ENCODE results near the gene MRPL34.

The MRPL34 gene

GRCh38 chr19:17341386-17341785, 35.7 kb downstream of the MRPL34 start:
- no peak for DNase-seq (ENCODE audit: low read depth in 2 of 2)

- DNase-seq (ENCODE audit: low read depth in 2 of 2): no peak
These were observed 36.2 kb downstream of the MRPL34 start for GRCh38 chr19:17341845-17342244.

- peak; percentile 41 to 75 for DNase-seq (ENCODE audit: low read depth in 2 of 2)
These were observed 40.5 kb downstream of the MRPL34 start for GRCh38 chr19:17346109-17346671.

GRCh38 chr19:17347361-17347760, 41.7 kb downstream of the MRPL34 start:
- DNase-seq (ENCODE audit: low read depth in 2 of 2): no peak

- DNase-seq (ENCODE audit: low read depth in 2 of 2): no peak
These were observed 42.2 kb downstream of the MRPL34 start for GRCh38 chr19:17347877-17348276.

GRCh38 chr19:17348700-17349099, 43.0 kb downstream of the MRPL34 start:
- DNase-seq (ENCODE audit: low read depth in 2 of 2): no peak

- DNase-seq (ENCODE audit: low read depth in 2 of 2): no peak
These were observed 46.3 kb downstream of the MRPL34 start for GRCh38 chr19:17351815-17352435.

- DNase-seq (ENCODE audit: low read depth in 2 of 2): no peak
These were observed 47.1 kb downstream of the MRPL34 start for GRCh38 chr19:17352608-17353280.

GRCh38 chr19:17353386-17353785, 47.7 kb downstream of the MRPL34 start:
- no peak for DNase-seq (ENCODE audit: low read depth in 2 of 2)
